Endothelial cell of umbilical vein (primary cell): ENCODE data around the gene NUDT3. TPM values are rescaled to one million over a fixed set of nuclear protein-coding genes. Genes with fewer than 3 reads are reported as not detected.
A peak's percentile ranks its signal among the peaks of the same experiment; 100 is the strongest.

Experiments used
- BruUV-seq: library from RNA; stranded (reverse); fragments of 400-500 nt; replicated peaks from 2 replicates; lab custom pipeline; 2021; lab: Mats Ljungman, UMichigan
- CTCF ChIA-PET: fragments of 300-600, 350-600 bp; sonication (Branson Sonifier 250); formaldehyde crosslinking; loops from one replicate; lab custom pipeline; 2021; ENCODE audit warnings: antibody characterized with exemption, inconsistent platforms; lab: Charles Lee
- POLR2A ChIA-PET: fragments of 300-600, 350-600 bp; sonication (Branson Sonifier 250); formaldehyde crosslinking; loops from one replicate; lab custom pipeline; 2021; ENCODE audit warnings: antibody characterized with exemption, inconsistent platforms; lab: Charles Lee
- DNase-seq: peaks from one replicate; pipeline ENCODE4 v3.0.0-alpha.2; 2011; ENCODE audit warnings: low read depth, low spot score
- FAIRE-seq: peaks from 2 replicates; lab custom pipeline; 2011; peaks lifted over from hg19 to GRCh38; lab: Jason Lieb, UNC
- H2AFZ ChIP-seq: 2 replicates; pipeline ENCODE4 v1.6.0; 2012; ENCODE audit warnings: low read depth, low read length, control low read depth, inconsistent platforms
- H3K27ac ChIP-seq: 2 replicates; pipeline ENCODE4 v1.5.1; 2011; ENCODE audit warnings: low read depth, mild to moderate bottlenecking, control low read depth, low read length, moderate library complexity; ENCODE audit not compliant: insufficient read depth
- H3K27me3 ChIP-seq, 2 experiments: 2 replicates each; pipeline versions ENCODE4 v1.6.0 to v1.6.1; 2011; ENCODE audit warnings: low read length in 2 of 2, mixed read lengths in 1 of 2; ENCODE audit not compliant: control insufficient read depth in 2 of 2, insufficient read depth in 2 of 2
- H3K36me3 ChIP-seq, 2 experiments: 2 replicates in 1 of 2; 3 replicates in 1 of 2; pipeline ENCODE4 v1.5.1; 2011; ENCODE audit warnings: low read length in 2 of 2, mild to moderate bottlenecking in 1 of 2, moderate library complexity in 1 of 2; ENCODE audit not compliant: control insufficient read depth in 2 of 2, insufficient read depth in 2 of 2; ENCODE audit errors: extremely low read depth in 1 of 2
- H3K4me1 ChIP-seq: 3 replicates; pipeline ENCODE4 v1.5.1; 2011; ENCODE audit warnings: mild to moderate bottlenecking, low read length; ENCODE audit not compliant: control insufficient read depth, insufficient read depth; ENCODE audit errors: extremely low read depth
- H3K4me2 ChIP-seq: 2 replicates; pipeline ENCODE4 v1.6.1; 2011; ENCODE audit warnings: low read length, control low read depth, mixed read lengths; ENCODE audit not compliant: insufficient read depth
- H3K4me3 ChIP-seq, 3 experiments: fragments of 200-600 bp in 1 of 3; sonication (generic), shearing (Covaris generic) in 1 of 3; replicated peaks in 1 of 3; 2 replicates each; pipeline ENCODE4 v1.5.1; 2011 to 2016; ENCODE audit warnings: control low read depth in 3 of 3, low read length in 3 of 3, mild to moderate bottlenecking in 2 of 3, inconsistent platforms in 1 of 3, low read depth in 1 of 3, moderate library complexity in 1 of 3; ENCODE audit not compliant: insufficient read depth in 1 of 3
- H3K79me2 ChIP-seq: 2 replicates; pipeline ENCODE4 v1.6.0; 2012; ENCODE audit warnings: low read length, inconsistent platforms; ENCODE audit not compliant: control insufficient read depth, insufficient read depth
- H3K9ac ChIP-seq: replicated peaks from 2 replicates; pipeline ENCODE3; 2011; ENCODE audit warnings: low read length, control low read depth; ENCODE audit not compliant: insufficient read depth; ENCODE audit errors: extremely low read depth
- H3K9me1 ChIP-seq: replicated peaks from 3 replicates; pipeline ENCODE4 v1.6.0; 2011; ENCODE audit warnings: mild to moderate bottlenecking, low read length; ENCODE audit not compliant: control insufficient read depth, insufficient read depth; ENCODE audit errors: extremely low read depth
- H3K9me3 ChIP-seq: replicated peaks from 2 replicates; pipeline ENCODE4 v1.5.1; 2012; ENCODE audit warnings: low read length, inconsistent platforms; ENCODE audit not compliant: control insufficient read depth, insufficient read depth
- H4K20me1 ChIP-seq: replicated peaks from 2 replicates; pipeline ENCODE3; 2011; ENCODE audit warnings: mild to moderate bottlenecking, low read length; ENCODE audit not compliant: control insufficient read depth, insufficient read depth; ENCODE audit errors: extremely low read depth
- CTCF ChIP-seq, 2 donors: IDR thresholded peaks; 1 replicate in 1 of 2; 2 replicates in 1 of 2; pipeline ENCODE4 v1.5.1; 2011; ENCODE audit warnings: low read length in 2 of 2, mild to moderate bottlenecking in 2 of 2, moderate library complexity in 2 of 2, control low read depth in 1 of 2, inconsistent platforms in 1 of 2, low read depth in 1 of 2; ENCODE audit not compliant: insufficient read depth in 1 of 2; ENCODE audit errors: extremely low read depth in 1 of 2
- GATA2 ChIP-seq: IDR thresholded peaks from 2 replicates; pipeline ENCODE4 v1.7.0; 2011; ENCODE audit warnings: low read depth, mild to moderate bottlenecking, moderate library complexity, mixed read lengths, low read length; ENCODE audit not compliant: insufficient read length, insufficient read depth
- JUN ChIP-seq: IDR thresholded peaks from 2 replicates; pipeline ENCODE4 v1.6.1; 2011; ENCODE audit warnings: borderline replicate concordance, low read depth; ENCODE audit not compliant: insufficient read length, insufficient read depth
- MYC ChIP-seq: IDR thresholded peaks from one replicate; pipeline ENCODE4 v1.6.1; 2011; ENCODE audit warnings: mild to moderate bottlenecking, low read depth, low read length
- POLR2AphosphoS5 ChIP-seq: IDR thresholded peaks from 2 replicates; pipeline ENCODE4 v1.6.1; 2012; ENCODE audit warnings: low read depth, mild to moderate bottlenecking, control low read depth, low read length, moderate library complexity; ENCODE audit not compliant: insufficient read depth
- dilution Hi-C: fragments of 300-500 bp; cut with MboI; formaldehyde crosslinking; loops from one replicate; pipeline ENCODE4 v1.15.0; 2019; ENCODE audit warnings: low sequenced_read_pairs; ENCODE audit not compliant: extremely low pct_ligation_motif_present
- intact Hi-C: fragments of 100-400 bp; cut with micrococcal nuclease; formaldehyde crosslinking; loops from one replicate; pipeline ENCODE4 v1.10.0; 2022
- polyA plus RNA-seq, 4 experiments: library from polyadenylated mRNA; depleted of rRNA in 3 of 4; stranded (reverse) in 3 of 4; unstranded in 1 of 4; fragments of >200 nt; gene quantifications; 2 replicates each; pipeline versions ENCODE4 v1.2.1 to v1.2.3, GENCODE V29; 2011 to 2012; ENCODE audit warnings: missing spikeins in 1 of 4
- total RNA-seq: library from RNA; stranded (reverse); gene quantifications from 2 replicates; pipeline ENCODE4 v1.2.3, GENCODE V29; 2021
- TF ChIP-seq, protein P1 (sequence below): IDR thresholded peaks from 2 replicates; pipeline ENCODE4 v1.6.1; 2011; ENCODE audit not compliant: insufficient read depth, insufficient read length

Gene NUDT3
- total and polyA plus RNA-seq, 2 donors (not counting 3 experiments of a cell fraction or from before 2014, with no cell fraction given): 11.9 to 30.9 TPM

DNA sequence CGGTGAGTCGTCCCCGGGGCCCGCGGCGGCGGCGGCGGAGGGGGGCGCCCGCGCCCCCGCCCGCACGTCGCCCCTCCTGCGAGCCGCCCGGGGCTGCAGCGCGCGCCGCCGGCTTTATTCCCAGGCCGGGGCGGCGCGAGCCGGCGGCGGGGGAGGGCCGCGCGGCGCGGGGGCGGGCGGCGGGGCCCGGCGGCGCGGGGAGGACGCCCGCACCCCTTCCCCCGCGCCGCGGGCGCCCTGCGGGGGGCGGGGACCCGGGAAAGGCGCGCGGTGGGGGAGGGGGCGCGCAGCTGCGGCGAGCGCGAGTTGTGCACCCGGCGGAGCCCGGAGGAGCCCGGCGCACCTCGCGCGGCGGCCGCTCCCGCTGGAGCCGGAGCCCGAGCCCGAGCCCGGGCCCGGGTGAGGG lies 155.2 kb downstream of the NUDT3 start:
- FAIRE-seq (no peak), DNase-seq (no peak)
- Histone ChIP-seq H3K9ac (peak overlapping the region; percentile 82), H2AFZ (no peak overlapping the region), H3K79me2 (peaks cover 55% of the 10 kb centered on the region), H3K9me1 (no peaks in the 10 kb centered on the region), H3K4me3 (peak overlapping the region; percentile 94 to 98 (median 97)), H3K9me3 (no peaks in the 10 kb centered on the region), H3K27me3 (no peaks in the 10 kb centered on the region), H3K4me2 (peak overlapping the region; percentile 94), H3K36me3 (peaks cover 5 to 7% of the 10 kb centered on the region in 2 experiments), H4K20me1 (no peaks in the 10 kb centered on the region), H3K4me1 (peaks cover 50% of the 10 kb centered on the region), H3K27ac (peak overlapping the region; percentile 91)
- intact Hi-C loops (loop anchor here (5.0 kb wide), 1 partner anchor 455 kb away; no protein-coding TSS in a partner anchor), dilution Hi-C loops (no loop called here)
- POLR2A ChIA-PET: interaction anchor here (0.7 to 2.0 kb wide), 9 partner anchors 7 to 1266 kb away, joined by 3 to 35 read pairs (median 4); partner anchors contain the start of gene SMIM29
- no peak for TF ChIP-seq CTCF (IDR thresholded peaks at IDR 0.05; ENCODE audit: extremely low read depth in 1 of 2, insufficient read depth in 1 of 2, low read depth in 1 of 2, low read length in 2 of 2)
- TF ChIP-seq POLR2AphosphoS5: no peak
- no peak for TF ChIP-seq MYC
- TF ChIP-seq, protein P1, sequence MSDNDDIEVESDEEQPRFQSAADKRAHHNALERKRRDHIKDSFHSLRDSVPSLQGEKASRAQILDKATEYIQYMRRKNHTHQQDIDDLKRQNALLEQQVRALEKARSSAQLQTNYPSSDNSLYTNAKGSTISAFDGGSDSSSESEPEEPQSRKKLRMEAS: no peak
- no peak for TF ChIP-seq GATA2
- TF ChIP-seq JUN: no peak
- BruUV-seq: no TSS peak
- CTCF ChIA-PET: interaction anchor here (0.8 to 2.0 kb wide), 8 partner anchors 11 to 186 kb away, joined by 3 to 23 read pairs (median 8); no protein-coding TSS in a partner anchor
